NT2/D1 (cell line): Measurements from ENCODE around the gene EIF3I.

Experiments
- DNase-seq: peaks from one replicate; pipeline ENCODE4 v3.0.0-alpha.2; 2011; ENCODE audit warnings: low read depth, low spot score
- H3K27me3 ChIP-seq: 2 replicates; pipeline ENCODE4 v1.6.0; 2011; ENCODE audit warnings: mild to moderate bottlenecking; ENCODE audit not compliant: insufficient read length, insufficient read depth
- H3K36me3 ChIP-seq: 2 replicates; pipeline ENCODE4 v1.6.1; 2011; ENCODE audit warnings: mild to moderate bottlenecking, low read length, mixed read lengths; ENCODE audit not compliant: insufficient read depth, insufficient read length
- H3K4me1 ChIP-seq: 2 replicates; pipeline ENCODE4 v1.5.1; 2011; ENCODE audit not compliant: insufficient read depth, insufficient read length
- H3K4me3 ChIP-seq: 2 replicates; pipeline ENCODE4 v1.5.1; 2011; ENCODE audit warnings: low read depth; ENCODE audit not compliant: insufficient read length
- H3K9ac ChIP-seq: 2 replicates; pipeline ENCODE4 v1.6.0; 2011; ENCODE audit warnings: low read depth; ENCODE audit not compliant: insufficient read length
- H3K9me3 ChIP-seq: 2 replicates; pipeline ENCODE4 v1.5.1; 2011; ENCODE audit warnings: mild to moderate bottlenecking, low read length; ENCODE audit not compliant: insufficient read depth
- SUZ12 ChIP-seq: IDR thresholded peaks from 2 replicates; pipeline ENCODE4 v1.6.1; 2011; ENCODE audit not compliant: insufficient read length, insufficient read depth; ENCODE audit errors: extremely low read depth
- YY1 ChIP-seq: IDR thresholded peaks from 2 replicates; pipeline ENCODE4 v1.6.1; 2011; ENCODE audit not compliant: insufficient read length, insufficient read depth
- ZNF274 ChIP-seq: IDR thresholded peaks from 2 replicates; pipeline ENCODE4 v1.6.1; 2011; ENCODE audit warnings: mild to moderate bottlenecking, low read depth, low read length

The EIF3I gene

DNA sequence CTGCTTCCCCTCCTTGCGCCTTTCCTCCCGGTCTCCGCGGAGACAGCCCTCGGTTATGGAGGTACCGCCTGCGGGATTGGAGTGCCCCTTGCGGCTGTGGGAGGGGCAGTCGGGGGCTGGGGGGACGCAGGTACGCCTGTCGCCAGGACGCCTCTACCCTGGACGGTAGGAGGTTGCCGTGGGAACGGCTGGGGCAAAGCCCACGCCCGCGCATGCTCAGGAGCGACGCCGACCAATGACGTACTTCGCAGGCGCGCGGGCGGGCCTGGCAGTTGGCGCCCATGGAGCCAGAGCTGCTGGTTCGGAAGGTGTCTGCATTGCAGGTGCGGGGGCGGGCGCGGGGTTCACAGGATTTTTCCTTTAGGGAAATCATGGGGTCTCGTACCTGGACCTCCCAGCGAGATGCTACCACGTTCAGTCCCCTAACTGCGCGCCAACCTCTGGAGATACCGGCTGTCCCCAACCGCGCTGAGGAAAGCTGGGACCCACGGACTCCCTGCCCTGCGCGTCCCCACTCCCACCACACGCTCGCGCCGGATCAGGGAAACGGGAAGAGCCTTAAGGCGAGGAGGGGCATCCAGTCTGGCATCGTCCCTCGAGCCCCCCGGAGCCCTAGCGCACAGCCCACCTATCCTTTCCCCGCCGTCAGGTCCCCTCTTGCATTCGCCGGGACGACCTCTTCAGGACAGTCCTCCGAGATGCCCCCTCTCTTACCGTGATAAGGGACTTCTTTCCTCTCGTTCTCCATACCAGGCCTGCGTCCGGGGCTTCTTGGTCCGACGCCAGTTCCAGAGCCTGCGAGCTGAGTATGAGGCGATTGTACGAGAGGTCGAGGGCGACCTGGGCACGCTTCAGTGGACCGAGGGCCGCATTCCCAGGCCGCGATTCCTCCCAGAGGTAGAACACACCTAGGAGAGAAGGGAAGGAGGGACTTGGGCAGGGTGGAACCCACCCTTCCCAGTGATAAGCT, 16.5 kb upstream of the EIF3I start, which contains the start of gene IQCC:
TSS of gene IQCC (plus strand) at position 271 of the 970 bp plus-strand sequence. CDS start at position 282, 11 bp downstream.
- Histone ChIP-seq H3K4me1 (peaks cover 21% of the 10 kb centered on the region), H3K36me3 (peaks cover 37% of the 10 kb centered on the region), H3K4me3 (peak within 1 kb of the TSS; percentile 95), H3K9me3 (no peaks in the 10 kb centered on the region), H3K9ac (peak within 1 kb of the TSS; percentile 98), H3K27me3 (peaks cover 4% of the 10 kb centered on the region)
- TF ChIP-seq ZNF274 (no peak), YY1 (peak; percentile 28)
- peak; percentile 95 for DNase-seq

DNA sequence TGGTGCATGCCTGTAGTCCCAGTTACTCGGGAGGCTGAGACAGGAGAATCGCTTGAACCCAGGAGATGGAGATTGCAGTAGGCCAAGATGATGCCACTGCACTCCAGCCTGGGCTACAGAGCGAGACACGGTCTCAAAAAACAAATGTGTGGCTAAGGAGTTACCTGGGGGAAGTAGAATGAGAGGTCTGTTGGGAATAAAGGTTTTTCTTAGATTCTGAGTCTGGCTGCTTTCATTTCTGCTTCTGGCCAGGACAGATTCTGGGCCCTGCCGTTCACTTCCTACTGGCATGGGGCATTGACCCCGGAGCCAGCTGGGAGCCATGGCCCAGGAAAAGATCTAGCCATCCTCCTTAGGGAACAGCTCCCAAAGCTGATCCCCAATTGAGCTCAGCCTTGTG, 13.7 kb upstream of the EIF3I start:
- no peaks in the 10 kb centered on the region for H3K9me3 ChIP-seq
- H3K4me3 ChIP-seq, result no peak overlapping the region
- no peak overlapping the region for H3K9ac ChIP-seq
- DNase-seq, result no peak
- peaks cover 4% of the 10 kb centered on the region for H3K27me3 ChIP-seq
- H3K36me3 ChIP-seq, result peaks cover 52% of the 10 kb centered on the region
- TF ChIP-seq YY1 (no peak), ZNF274 (no peak)
- peaks cover 8% of the 10 kb centered on the region for H3K4me1 ChIP-seq

DNA sequence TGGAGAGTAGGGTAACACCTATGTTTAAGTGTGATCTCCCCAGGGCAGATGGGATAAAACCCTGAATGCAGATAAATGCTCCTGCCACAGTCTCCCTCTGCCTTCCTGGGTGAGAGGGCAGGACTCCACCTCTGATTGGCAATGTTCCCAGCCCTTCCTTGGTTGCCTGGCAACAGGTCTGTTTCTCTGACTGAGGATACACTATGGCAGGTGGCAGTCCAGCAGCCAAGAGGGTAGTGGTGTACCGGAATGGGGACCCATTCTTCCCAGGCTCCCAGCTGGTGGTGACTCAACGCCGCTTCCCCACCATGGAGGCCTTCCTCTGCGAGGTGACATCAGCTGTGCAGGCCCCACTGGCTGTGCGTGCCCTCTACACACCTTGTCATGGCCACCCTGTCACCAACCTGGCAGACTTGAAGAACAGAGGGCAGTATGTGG, 13.3 kb upstream of the EIF3I start, which contains the start of gene DCDC2B:
TSS of gene DCDC2B (plus strand) at position 199 of the 438 bp plus-strand sequence. CDS start at position 204, 5 bp downstream.
- no peak for DNase-seq
- no peak for TF ChIP-seq YY1
- TF ChIP-seq SUZ12, result no peak

DNA sequence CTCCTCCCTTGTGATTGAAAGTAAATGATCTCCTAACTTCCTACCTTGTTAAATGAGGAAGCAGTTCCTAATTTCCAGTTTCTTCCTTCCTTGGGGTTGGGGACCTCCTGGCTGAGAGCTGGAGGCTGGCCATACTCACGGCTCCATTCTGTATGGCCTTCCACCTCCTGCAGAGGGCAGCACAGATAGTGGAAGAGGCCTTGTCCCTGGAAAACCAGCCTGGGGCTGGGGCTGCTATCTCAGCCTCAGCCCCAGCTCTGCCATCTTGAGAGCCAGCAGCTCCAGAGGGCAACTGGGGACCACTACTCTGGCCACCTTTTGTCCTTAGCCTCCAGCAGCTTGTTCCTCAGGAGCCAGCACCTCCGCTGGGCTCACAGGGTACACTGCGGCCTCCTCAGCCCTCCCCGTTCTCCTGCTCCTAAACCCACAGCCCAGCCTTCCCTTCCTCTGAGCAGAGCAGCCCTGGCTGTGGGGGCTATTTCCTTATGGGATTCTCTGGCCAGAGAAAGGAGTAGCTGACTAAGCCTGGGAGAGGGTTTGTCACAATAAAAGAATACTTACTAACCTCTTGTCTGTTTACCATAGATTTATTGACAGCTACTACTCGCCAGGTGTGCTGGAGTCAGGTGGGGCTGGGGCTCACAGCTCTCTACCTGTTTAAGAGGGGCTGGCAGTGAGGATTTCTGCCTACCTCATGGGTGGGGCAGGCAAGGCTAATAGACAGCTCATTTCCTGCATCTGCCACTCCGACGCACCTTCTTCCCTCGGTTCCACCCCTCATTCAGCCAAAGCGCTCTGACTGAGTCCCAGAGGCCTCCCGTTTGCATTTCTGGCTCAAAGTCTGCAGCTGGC, 6.4 kb upstream of the EIF3I start:
- Histone ChIP-seq H3K36me3 (peaks cover 75% of the 10 kb centered on the region), H3K9me3 (no peaks in the 10 kb centered on the region), H3K4me3 (no peak overlapping the region), H3K27me3 (no peaks in the 10 kb centered on the region), H3K4me1 (peaks cover 9% of the 10 kb centered on the region), H3K9ac (no peak overlapping the region)
- DNase-seq, result peak; percentile 66
- TF ChIP-seq ZNF274 (no peak), SUZ12 (no peak), YY1 (no peak)

More for the DNA sequence above, 13.3 kb upstream of the EIF3I start, which contains the start of gene DCDC2B:
- Histone ChIP-seq H3K9me3 (no peaks in the 10 kb centered on the region), H3K9ac (no peak within 1 kb of the TSS), H3K4me1 (peaks cover 8% of the 10 kb centered on the region), H3K27me3 (peaks cover 4% of the 10 kb centered on the region), H3K36me3 (peaks cover 51% of the 10 kb centered on the region), H3K4me3 (no peak within 1 kb of the TSS)

DNA sequence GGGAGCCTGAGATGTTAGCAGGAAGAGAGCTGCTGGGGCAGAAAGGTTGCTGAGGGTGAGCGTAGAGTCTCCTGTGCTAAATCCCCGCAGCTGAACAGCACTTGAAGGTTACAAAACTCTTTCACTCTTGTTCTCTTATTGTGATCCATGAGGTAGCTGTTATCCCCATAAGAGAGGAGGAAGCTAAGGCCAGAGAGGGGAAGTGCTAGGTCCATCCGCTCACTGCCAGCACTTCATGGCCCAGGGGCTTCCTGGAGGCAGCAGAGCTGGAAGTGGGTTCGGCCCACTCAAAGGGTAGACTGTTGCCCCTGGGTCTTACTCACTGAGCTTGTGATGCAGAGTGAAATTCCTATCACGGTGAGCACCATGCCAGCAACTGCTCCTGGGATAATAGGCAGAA, 5.6 kb upstream of the EIF3I start:
- Histone ChIP-seq H3K36me3 (peaks cover 76% of the 10 kb centered on the region), H3K27me3 (no peaks in the 10 kb centered on the region), H3K4me1 (peaks cover 14% of the 10 kb centered on the region), H3K4me3 (no peak overlapping the region), H3K9ac (peak overlapping the region; percentile 8), H3K9me3 (no peaks in the 10 kb centered on the region)
- no peak for DNase-seq
- TF ChIP-seq ZNF274, result no peak

DNA sequence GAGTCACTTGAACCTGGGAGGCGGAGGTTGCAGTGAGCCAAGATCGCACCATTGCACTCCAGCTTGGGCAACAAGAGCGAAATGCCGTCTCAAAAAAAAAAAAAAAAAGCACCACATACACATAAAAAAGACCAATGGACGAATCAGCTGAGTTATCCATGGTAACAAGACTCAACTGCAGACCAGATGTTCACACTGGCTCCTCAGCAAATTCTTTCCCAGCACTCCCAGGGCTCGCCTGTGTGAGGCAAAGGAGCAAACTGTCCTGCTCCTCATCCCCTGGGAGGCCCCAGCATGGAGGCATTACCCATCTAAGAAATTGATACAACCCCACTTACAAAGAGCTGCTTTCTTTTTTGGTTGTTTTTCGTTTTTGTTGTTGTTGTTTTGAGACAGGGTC, 3.2 kb upstream of the EIF3I start:
- peaks cover 70% of the 10 kb centered on the region for H3K36me3 ChIP-seq
- H3K4me3 ChIP-seq, result no peak overlapping the region
- TF ChIP-seq YY1 (no peak), ZNF274 (no peak), SUZ12 (no peak)
- H3K4me1 ChIP-seq, result peaks cover 18% of the 10 kb centered on the region
- H3K9ac ChIP-seq, result no peak overlapping the region
- no peaks in the 10 kb centered on the region for H3K27me3 ChIP-seq
- DNase-seq, result no peak
- H3K9me3 ChIP-seq, result no peaks in the 10 kb centered on the region
